Breast epithelium (tissue), 4 donors: ENCODE measurements around the gene COL8A2. TPM values are rescaled to one million over a fixed set of nuclear protein-coding genes. Genes with fewer than 3 reads are reported as not detected.

Source experiments
- DNase-seq, 2 donors: peaks; one replicate each; pipeline ENCODE4 v3.0.0-alpha.2; 2019; ENCODE audit warnings: low spot score in 2 of 2
- H3K27ac ChIP-seq, 2 donors: fragments of 200-600 bp; sonication (generic) in 1 of 2; one replicate each; pipeline ENCODE4 v1.5.1; 2016 to 2019; ENCODE audit warnings: mild to moderate bottlenecking in 1 of 2
- H3K27me3 ChIP-seq, 2 donors: fragments of 200-600 bp; sonication (generic) in 1 of 2; one replicate each; pipeline versions ENCODE4 v1.5.1 to v1.6.0; 2017 to 2019; ENCODE audit warnings: control low read depth in 1 of 2, mild to moderate bottlenecking in 1 of 2
- H3K36me3 ChIP-seq: fragments of 200-600 bp; one replicate; pipeline ENCODE4 v1.5.1; 2019
- H3K4me1 ChIP-seq, 2 donors: fragments of 200-600 bp; sonication (generic); one replicate each; pipeline ENCODE4 v1.5.1; 2016 to 2019; ENCODE audit warnings: control low read depth in 1 of 2
- H3K4me3 ChIP-seq, 3 donors: fragments of 200-600 bp; sonication (generic); 1 replicate in 2 of 3; 2 replicates in 1 of 3; pipeline ENCODE4 v1.5.1; 2016 to 2019; ENCODE audit warnings: mild to moderate bottlenecking in 3 of 3, moderate library complexity in 2 of 3
- H3K9me3 ChIP-seq, 2 donors: fragments of 200-600 bp; sonication (generic) in 1 of 2; one replicate each; pipeline ENCODE4 v1.5.1; 2016 to 2019; ENCODE audit warnings: control low read depth in 1 of 2
- CTCF ChIP-seq, 3 donors: fragments of 450-650 bp; IDR thresholded peaks; one replicate each; pipeline ENCODE4 v1.5.1; 2016 to 2017; ENCODE audit warnings: antibody characterized with exemption in 3 of 3, mild to moderate bottlenecking in 3 of 3, moderate library complexity in 3 of 3
- POLR2A ChIP-seq: fragments of 450-650 bp; IDR thresholded peaks from one replicate; pipeline ENCODE4 v1.6.1; 2016; ENCODE audit warnings: antibody characterized with exemption, mild to moderate bottlenecking, moderate library complexity
- POLR2AphosphoS5 ChIP-seq, 3 donors: sonication (generic); formaldehyde crosslinking; IDR thresholded peaks; one replicate each; pipeline ENCODE4 v1.6.1; 2017; ENCODE audit warnings: antibody characterized with exemption in 3 of 3
- intact Hi-C: fragments of 100-400 bp; cut with DNase I; formaldehyde crosslinking; loops from one replicate; pipeline ENCODE4 v1.15.1; 2023; ENCODE audit warnings: low total_unique reads
- total RNA-seq, 3 donors: library from RNA; depleted of rRNA; stranded (reverse); fragments of >200 nt; gene quantifications; one replicate each; pipeline ENCODE4 v1.1.0, GENCODE V29; 2016

The COL8A2 gene
- total RNA-seq, 3 donors from 2014 or later, result 3.4 to 20.6 (median 11.1) TPM

GRCh38 chr1:36107394-36107793, 17.6 kb downstream of the COL8A2 start:
- intact Hi-C loops, result no loop called here
- TF ChIP-seq POLR2A (no peak), POLR2AphosphoS5 (IDR thresholded peaks at IDR 0.05) (no peak), CTCF (IDR thresholded peaks at IDR 0.05) (no peak)
- peak overlapping the region; percentile 84 to 89 for H3K27ac ChIP-seq

GRCh38 chr1:36106269-36106668, 18.8 kb downstream of the COL8A2 start:
- intact Hi-C loops, result no loop called here
- peak overlapping the region; percentile 20 to 89 for H3K27ac ChIP-seq

More at GRCh38 chr1:36107394-36107793, 17.6 kb downstream of the COL8A2 start:
- Histone ChIP-seq H3K27me3 (no peaks in the 10 kb centered on the region), H3K4me1 (peaks cover 3 to 10% of the 10 kb centered on the region in 2 donors), H3K4me3 (no peak overlapping the region), H3K9me3 (no peaks in the 10 kb centered on the region), H3K36me3 (no peaks in the 10 kb centered on the region)
- DNase-seq, result peak in 1 of 2 donors; percentile 75

GRCh38 chr1:36101546-36101945, 23.5 kb downstream of the COL8A2 start:
- TF ChIP-seq CTCF (IDR thresholded peaks at IDR 0.05) (no peak), POLR2A (no peak), POLR2AphosphoS5 (IDR thresholded peaks at IDR 0.05) (no peak)
- intact Hi-C loops, result no loop called here
- no peaks in the 10 kb centered on the region for H3K9me3 ChIP-seq
- no peak overlapping the region for H3K27ac ChIP-seq
- no peaks in the 10 kb centered on the region for H3K27me3 ChIP-seq
- H3K4me3 ChIP-seq, result no peak overlapping the region
- H3K4me1 ChIP-seq, result no peaks in the 10 kb centered on the region
- DNase-seq, result no peak
- no peaks in the 10 kb centered on the region for H3K36me3 ChIP-seq

More at GRCh38 chr1:36106269-36106668, 18.8 kb downstream of the COL8A2 start:
- Histone ChIP-seq H3K27me3 (no peaks in the 10 kb centered on the region), H3K4me1 (peaks cover 3 to 10% of the 10 kb centered on the region in 2 donors), H3K9me3 (no peaks in the 10 kb centered on the region), H3K36me3 (no peaks in the 10 kb centered on the region), H3K4me3 (no peak overlapping the region)
- TF ChIP-seq POLR2AphosphoS5 (IDR thresholded peaks at IDR 0.05) (no peak), POLR2A (no peak), CTCF (IDR thresholded peaks at IDR 0.05) (no peak)
- no peak for DNase-seq

GRCh38 chr1:36100376-36100775, 24.6 kb downstream of the COL8A2 start:
- Histone ChIP-seq H3K4me3 (no peak overlapping the region), H3K4me1 (no peaks in the 10 kb centered on the region), H3K9me3 (no peaks in the 10 kb centered on the region), H3K36me3 (no peaks in the 10 kb centered on the region), H3K27ac (no peak overlapping the region), H3K27me3 (no peaks in the 10 kb centered on the region)
- TF ChIP-seq CTCF (IDR thresholded peaks at IDR 0.05), result no peak
- TF ChIP-seq POLR2A, result no peak
- TF ChIP-seq POLR2AphosphoS5 (IDR thresholded peaks at IDR 0.05), result no peak
- intact Hi-C loops, result no loop called here
- DNase-seq, result no peak

GRCh38 chr1:36099681-36100341, 25.2 kb downstream of the COL8A2 start:
- no peaks in the 10 kb centered on the region for H3K36me3 ChIP-seq
- H3K4me1 ChIP-seq, result peaks cover 0 to under 1% of the 10 kb centered on the region in 2 donors
- intact Hi-C loops, result loop anchor here (5.0 kb wide), 2 partner anchors 187 to 1842 kb away; no protein-coding TSS in a partner anchor
- TF ChIP-seq POLR2AphosphoS5 (IDR thresholded peaks at IDR 0.05) (peak in 1 of 3 donors; percentile 25), CTCF (IDR thresholded peaks at IDR 0.05) (peak; percentile 87 to 92 (median 91)), POLR2A (no peak)
- no peaks in the 10 kb centered on the region for H3K9me3 ChIP-seq
- peak overlapping the region in 1 of 2 donors; percentile 15 for H3K27ac ChIP-seq
- H3K4me3 ChIP-seq, result peak overlapping the region in 1 of 3 donors; percentile 39
- H3K27me3 ChIP-seq, result no peaks in the 10 kb centered on the region
- DNase-seq, result peak; percentile 64 to 77
